Hepatocyte (in vitro differentiated cells): ENCODE data around the gene MYO18B.

Experiments
- EZH2phosphoT487 ChIP-seq: fragments of 200-600 bp; sonication (generic); IDR thresholded peaks from one replicate; pipeline ENCODE4 v1.6.1; 2018; ENCODE audit warnings: antibody characterized with exemption, mild to moderate bottlenecking, low read depth, moderate library complexity; ENCODE audit not compliant: unreplicated experiment, severe bottlenecking
- TF ChIP-seq, protein P1 (sequence below): fragments of 200-600 bp; sonication (generic); IDR thresholded peaks from 2 replicates; pipeline ENCODE4 v1.5.1; 2016; ENCODE audit warnings: antibody characterized with exemption, mild to moderate bottlenecking; ENCODE audit not compliant: poor library complexity

DNA sequence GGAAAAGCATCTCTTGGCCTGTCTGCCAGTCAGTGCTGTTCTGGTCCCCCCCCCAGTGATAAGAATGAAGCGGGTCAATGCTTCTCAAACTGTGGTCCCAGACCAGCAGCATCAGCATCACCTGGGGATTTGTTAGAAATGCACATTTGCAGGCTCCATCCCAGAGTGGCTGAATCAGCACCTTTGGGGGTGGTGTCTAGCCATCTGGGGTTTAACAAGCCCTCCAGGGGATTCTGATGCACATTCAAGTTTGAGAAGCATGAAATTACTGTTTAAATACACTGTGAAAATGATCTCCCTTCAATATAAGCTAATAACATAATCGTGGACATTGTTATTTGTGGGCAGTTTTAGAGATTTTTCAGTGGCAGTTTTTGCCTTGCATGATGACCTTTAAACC is 133.5 kb downstream of the MYO18B start:
- TF ChIP-seq, protein P1, sequence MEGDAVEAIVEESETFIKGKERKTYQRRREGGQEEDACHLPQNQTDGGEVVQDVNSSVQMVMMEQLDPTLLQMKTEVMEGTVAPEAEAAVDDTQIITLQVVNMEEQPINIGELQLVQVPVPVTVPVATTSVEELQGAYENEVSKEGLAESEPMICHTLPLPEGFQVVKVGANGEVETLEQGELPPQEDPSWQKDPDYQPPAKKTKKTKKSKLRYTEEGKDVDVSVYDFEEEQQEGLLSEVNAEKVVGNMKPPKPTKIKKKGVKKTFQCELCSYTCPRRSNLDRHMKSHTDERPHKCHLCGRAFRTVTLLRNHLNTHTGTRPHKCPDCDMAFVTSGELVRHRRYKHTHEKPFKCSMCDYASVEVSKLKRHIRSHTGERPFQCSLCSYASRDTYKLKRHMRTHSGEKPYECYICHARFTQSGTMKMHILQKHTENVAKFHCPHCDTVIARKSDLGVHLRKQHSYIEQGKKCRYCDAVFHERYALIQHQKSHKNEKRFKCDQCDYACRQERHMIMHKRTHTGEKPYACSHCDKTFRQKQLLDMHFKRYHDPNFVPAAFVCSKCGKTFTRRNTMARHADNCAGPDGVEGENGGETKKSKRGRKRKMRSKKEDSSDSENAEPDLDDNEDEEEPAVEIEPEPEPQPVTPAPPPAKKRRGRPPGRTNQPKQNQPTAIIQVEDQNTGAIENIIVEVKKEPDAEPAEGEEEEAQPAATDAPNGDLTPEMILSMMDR, result no peak
- no peak for TF ChIP-seq EZH2phosphoT487
